ENCODE data around the gene ZNF35.
"Not testable (repeated sequence)": the region's sequence is repeated elsewhere in the genome, so short reads cannot be mapped to it uniquely, and the experiment has no call there.

ZNF35 gene

DNA sequence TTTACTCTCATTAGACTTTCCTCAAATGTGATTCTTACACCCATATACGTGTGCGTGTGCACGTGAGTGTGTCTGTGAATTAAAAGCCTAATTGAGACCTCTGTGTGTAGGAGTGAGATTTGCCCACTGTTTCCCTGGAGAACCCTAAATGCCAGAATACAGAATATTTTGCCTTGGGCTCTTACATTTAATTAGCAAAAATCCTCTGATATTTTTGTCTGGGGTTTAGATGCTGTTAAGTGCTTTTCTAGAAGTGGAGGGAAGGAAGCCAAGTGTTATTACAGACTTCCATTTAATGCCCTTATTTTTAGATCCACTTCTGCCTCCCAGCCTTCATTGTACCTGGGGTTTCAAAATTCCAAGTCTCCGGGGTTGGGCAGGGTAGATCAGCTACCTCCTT lies 17.8 kb downstream of the ZNF35 start:
- TF ChIP-seq GATA1 (IDR thresholded peaks at IDR 0.05; ENCODE audit: low read depth, low read length) (no peak), POLR2A (IDR thresholded peaks at IDR 0.05; ENCODE audit: low read length) (no peak)
- no peak for DNase-seq

DNA sequence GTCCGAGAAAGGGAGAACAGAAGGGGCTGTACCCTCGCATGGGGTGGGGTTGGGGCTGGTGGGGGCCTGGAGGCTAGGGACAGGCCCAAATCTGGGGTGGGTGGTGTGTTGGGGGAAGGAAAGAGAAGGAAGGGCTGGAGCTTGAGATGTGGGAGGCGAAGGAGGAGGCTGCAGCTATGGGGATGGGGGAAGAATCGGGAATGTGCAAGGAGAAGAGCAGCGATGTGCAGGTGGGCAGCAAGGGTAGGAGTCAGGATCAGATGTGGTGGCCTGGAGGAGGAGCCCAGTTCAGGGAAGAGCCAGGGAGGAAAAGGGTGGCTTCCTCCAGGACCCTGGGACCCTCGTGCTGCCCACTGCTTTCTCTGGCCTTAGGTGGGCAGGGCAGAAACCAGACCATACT lies 21.2 kb downstream of the ZNF35 start:
- no peak for DNase-seq
- TF ChIP-seq GATA1 (IDR thresholded peaks at IDR 0.05; ENCODE audit: low read depth, low read length) (no peak), POLR2A (IDR thresholded peaks at IDR 0.05; ENCODE audit: low read length) (no peak)

DNA sequence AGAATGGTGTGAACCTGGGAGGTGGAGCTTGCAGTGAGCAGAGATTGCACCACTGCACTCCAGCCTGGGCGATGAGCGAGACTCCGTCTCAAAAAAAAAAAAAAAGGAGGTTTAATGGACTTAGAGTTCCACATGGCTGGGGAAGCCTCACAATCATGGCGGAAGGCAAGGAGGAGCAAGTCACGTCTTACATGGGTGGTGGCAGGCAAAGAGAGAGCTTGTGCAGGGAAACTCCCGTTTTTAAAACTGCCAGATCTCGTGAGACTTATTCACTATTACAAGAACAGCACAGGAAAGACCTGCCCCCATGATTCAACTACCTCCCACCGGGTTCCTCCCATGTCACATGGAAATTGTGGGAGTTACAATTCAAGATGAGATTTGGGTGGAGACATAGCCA lies 24.9 kb downstream of the ZNF35 start:
- not testable (repeated sequence) for DNase-seq

DNA sequence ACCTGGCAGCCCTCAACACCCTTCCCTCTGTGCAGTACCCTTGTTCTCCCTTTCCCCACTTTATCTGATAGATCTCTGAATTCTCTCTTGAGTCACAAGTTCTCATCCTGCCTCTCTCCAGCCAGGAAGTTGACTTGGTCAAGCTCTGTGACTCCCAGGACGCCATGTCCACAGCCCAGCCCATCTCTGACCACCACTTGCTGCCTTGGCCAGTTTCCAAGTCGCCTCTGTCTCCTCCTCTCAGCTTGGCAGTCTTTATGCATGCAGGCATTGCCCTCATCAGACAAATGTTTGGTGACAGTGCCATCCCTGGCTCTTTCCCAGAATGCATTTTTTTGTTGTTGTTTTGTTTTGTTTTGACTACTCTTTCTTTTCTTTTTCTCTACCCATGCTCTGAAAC lies 25.7 kb downstream of the ZNF35 start:
- TF ChIP-seq GATA1 (IDR thresholded peaks at IDR 0.05; ENCODE audit: low read depth, low read length), result no peak
- TF ChIP-seq POLR2A (IDR thresholded peaks at IDR 0.05; ENCODE audit: low read length), result no peak
- DNase-seq, result no peak

DNA sequence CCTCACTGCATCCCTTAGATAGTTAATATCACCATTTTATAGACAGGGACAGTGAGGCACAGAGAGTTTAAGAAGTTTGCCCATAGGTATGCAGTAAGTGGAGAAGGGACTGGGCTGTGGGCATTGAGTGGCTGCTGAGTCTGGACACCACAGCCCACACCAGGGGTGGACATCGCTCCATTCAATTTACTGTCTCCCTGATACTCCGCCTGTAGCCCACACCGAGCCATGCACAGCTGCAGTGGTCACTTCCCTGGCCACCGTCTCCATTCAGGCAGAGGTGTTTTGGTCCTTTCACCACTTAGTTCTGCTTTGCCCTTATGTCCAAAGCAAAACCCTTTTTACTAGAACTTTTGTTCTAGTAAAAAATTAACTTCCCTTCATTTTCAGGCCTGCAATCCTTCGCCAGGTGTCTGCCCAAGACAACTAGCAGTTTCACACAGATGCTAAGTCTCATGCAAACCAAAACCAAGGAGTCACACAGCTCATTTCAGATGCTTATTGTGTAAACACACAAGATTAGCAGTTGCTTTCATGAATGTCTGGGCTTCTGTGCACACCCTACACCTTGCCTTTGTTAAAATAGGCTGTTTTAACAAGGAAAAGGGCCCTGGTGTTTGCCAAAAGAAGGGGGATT lies 30.1 kb downstream of the ZNF35 start:
- no peak for TF ChIP-seq POLR2A (IDR thresholded peaks at IDR 0.05; ENCODE audit: low read length)
- no peak for TF ChIP-seq GATA1 (IDR thresholded peaks at IDR 0.05; ENCODE audit: low read depth, low read length)
- DNase-seq, result no peak

DNA sequence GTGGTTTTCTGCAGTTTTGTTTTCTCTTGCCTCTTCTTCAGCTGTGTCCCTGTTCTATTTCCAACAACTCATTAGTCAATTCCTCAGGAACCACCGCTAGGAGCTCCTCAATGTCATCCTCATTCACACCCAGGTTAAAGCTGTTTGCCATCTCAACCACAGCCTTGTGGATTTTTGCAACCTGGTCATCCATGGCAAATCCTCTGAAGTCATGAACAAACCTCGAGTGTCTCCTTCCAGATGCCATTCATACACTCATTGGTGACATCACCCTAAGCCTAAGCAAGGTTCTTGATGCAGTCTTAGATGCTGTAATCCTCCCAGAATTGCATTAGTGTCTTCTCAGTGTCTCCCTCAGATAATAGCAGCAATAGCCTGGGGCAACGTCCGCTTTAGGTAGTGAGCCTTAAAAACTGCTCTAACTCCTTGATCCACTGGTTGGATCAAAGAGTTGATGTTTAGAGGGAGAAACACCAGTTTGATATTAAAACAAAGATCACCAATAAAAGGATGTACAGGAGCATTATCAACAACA lies 32.5 kb downstream of the ZNF35 start:
- no peak for DNase-seq
- TF ChIP-seq POLR2A (IDR thresholded peaks at IDR 0.05; ENCODE audit: low read length), result no peak
- no peak for TF ChIP-seq GATA1 (IDR thresholded peaks at IDR 0.05; ENCODE audit: low read depth, low read length)

DNA sequence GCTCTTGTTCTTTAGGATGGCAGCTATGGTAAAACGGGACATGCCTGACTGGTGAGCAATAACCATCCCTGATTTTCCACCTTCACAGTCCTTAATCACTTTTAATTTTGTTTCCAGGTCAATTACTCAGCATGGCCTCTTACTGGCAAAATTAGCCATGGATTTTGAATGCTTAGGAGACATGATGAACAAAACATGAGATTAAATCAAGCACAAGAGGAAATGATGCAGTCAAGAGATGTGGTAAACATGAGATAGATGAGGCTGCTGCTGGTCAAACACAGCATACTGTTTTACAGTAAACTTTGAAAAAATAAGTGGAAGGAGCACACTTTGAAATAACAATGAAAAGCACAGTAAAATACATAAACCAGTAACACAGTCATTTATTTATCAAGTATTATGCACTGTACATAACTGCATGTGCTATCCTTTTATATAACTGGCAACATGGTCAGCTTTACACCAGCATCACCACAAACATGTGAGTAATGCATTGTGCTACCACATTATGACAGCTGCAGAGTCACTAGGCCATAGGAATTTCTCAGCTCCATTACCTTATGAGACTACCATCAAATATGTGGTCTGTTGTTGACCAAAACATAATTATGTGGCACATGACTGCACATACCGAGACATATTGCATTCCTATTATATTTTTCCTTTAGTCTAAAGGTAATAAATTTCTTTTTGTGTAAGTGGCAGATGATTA lies 33.8 kb downstream of the ZNF35 start:
- no peak for TF ChIP-seq GATA1 (IDR thresholded peaks at IDR 0.05; ENCODE audit: low read depth, low read length)
- TF ChIP-seq POLR2A (IDR thresholded peaks at IDR 0.05; ENCODE audit: low read length), result no peak
- no peak for DNase-seq

DNA sequence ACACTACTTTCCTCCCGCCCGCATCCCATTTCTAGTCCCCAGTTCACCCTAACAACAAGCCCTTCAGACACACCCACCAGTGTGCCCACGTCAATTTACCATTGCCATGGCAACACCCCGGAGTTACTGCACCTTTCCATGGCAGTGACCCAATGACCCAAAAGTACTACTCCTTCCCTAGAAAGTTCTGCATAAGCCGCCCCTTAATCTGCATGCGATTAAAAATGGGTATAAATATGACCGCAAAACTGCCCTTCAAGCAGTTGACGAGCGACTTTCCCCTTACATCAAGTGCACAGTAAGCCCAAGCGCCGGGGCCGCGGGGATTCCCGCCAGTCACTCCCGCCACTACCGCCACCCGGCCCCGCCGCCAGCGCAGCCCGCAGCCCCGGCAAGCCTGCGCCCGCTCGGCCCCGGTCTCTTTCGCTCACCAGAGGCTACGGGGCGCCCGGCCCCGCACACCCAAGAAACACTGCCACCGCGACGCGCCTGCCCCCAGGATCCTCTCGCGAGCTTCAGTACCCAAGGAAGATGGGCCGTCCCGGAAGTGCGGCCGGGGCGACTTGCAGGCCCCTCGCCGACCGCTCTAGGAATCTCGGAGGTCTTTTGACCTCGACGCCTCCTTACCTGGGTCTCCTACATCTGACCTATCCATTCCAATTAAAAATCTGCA lies 36.7 kb downstream of the ZNF35 start:
- TF ChIP-seq POLR2A (IDR thresholded peaks at IDR 0.05; ENCODE audit: low read length) (no peak), GATA1 (IDR thresholded peaks at IDR 0.05; ENCODE audit: low read depth, low read length) (no peak)

DNA sequence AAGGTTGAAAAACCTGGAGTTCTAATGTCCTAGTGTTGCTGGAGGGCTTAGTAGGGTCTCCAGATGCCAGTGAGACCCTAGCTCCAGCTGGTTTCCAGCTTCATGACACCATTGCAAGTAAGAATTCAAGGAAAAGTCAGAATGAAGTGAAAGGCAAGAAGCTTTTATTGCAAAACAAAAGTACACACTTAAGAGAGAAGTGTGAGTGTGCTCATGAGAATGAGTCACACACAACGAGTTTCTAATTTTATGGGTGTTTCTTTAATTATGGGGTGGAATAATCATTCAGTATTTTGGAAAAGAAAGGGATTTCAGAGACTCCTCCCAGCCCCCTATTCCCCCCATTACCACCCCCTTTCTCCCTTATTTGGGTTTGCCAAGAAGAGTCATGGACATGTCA lies 39.4 kb downstream of the ZNF35 start:
- no peak for TF ChIP-seq GATA1 (IDR thresholded peaks at IDR 0.05; ENCODE audit: low read depth, low read length)
- TF ChIP-seq POLR2A (IDR thresholded peaks at IDR 0.05; ENCODE audit: low read length), result no peak
- DNase-seq, result no peak

More for the DNA sequence above, 36.7 kb downstream of the ZNF35 start:
- DNase-seq, result peak; percentile 49 to 71
